ENCODE data around the gene METTL21A. TPM values are rescaled to one million over a fixed set of nuclear protein-coding genes. Genes with fewer than 3 reads are reported as not detected.
"Not testable (repeated sequence)": the region's sequence is repeated elsewhere in the genome, so short reads cannot be mapped to it uniquely, and the experiment has no call there.

The METTL21A gene
- total and polyA plus RNA-seq, 2 experiments from 2014 or later = 22.0 to 23.3 TPM

DNA sequence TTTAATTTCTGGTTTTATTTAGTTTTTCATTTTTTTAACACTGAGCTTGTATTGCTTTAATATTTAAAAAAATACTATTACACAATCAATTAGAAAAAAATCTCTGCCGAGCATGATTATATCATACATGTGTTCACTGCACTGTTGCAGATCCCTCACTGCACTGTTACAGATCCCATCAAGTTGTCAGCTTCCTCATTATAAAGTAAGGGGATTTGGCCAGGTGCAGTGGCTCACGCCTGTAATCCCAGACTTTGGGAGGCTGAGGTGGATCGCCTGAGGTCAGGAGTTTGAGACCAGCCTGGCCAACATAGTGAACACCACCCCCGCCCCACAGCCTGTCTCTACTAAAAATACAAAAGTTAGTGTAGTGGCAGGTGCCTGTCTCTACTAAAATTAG lies 33.0 kb upstream of the METTL21A start:
- no peaks in the 10 kb centered on the region for H4K20me1 ChIP-seq (ENCODE audit: insufficient read depth)
- H3K4me1 ChIP-seq (ENCODE audit: insufficient read depth) = no peaks in the 10 kb centered on the region
- no peaks in the 10 kb centered on the region for H3K36me3 ChIP-seq (ENCODE audit: low read depth)
- no peak overlapping the region for H3K27ac ChIP-seq
- H3K9me2 ChIP-seq (ENCODE audit: insufficient read depth) = no peaks in the 10 kb centered on the region
- no peaks in the 10 kb centered on the region for H3K79me2 ChIP-seq (ENCODE audit: insufficient read depth)
- H3K9ac ChIP-seq = no peak overlapping the region
- no peaks in the 10 kb centered on the region for H3F3A ChIP-seq (ENCODE audit: insufficient read depth)
- no peak overlapping the region for H3K4me2 ChIP-seq (ENCODE audit: unreplicated experiment)
- no peaks in the 10 kb centered on the region for H3K9me3 ChIP-seq (ENCODE audit: low read depth)
- no peak overlapping the region for H3K4me3 ChIP-seq
- H2AFZ ChIP-seq = no peak overlapping the region
- no peaks in the 10 kb centered on the region for H3K27me3 ChIP-seq (replicated peaks; ENCODE audit: insufficient read depth)
- TF ChIP-seq EZH2 (IDR thresholded peaks at IDR 0.05; ENCODE audit: insufficient read depth, poor library complexity, severe bottlenecking) (no peak), EZH2phosphoT487 (IDR thresholded peaks at IDR 0.05; ENCODE audit: insufficient read depth, low read depth) (no peak)
- in situ Hi-C loops (cut with MboI) = no loop called here
- WGBS, 2 experiments (ENCODE audit: low coverage in 1 of 2, low lambda C conversion rate in 2 of 2, missing lambda C conversion rate in 2 of 2) = 67 to 70% methylated on average over 4 of the region's 4 CpGs
- DNase-seq = no peak

DNA sequence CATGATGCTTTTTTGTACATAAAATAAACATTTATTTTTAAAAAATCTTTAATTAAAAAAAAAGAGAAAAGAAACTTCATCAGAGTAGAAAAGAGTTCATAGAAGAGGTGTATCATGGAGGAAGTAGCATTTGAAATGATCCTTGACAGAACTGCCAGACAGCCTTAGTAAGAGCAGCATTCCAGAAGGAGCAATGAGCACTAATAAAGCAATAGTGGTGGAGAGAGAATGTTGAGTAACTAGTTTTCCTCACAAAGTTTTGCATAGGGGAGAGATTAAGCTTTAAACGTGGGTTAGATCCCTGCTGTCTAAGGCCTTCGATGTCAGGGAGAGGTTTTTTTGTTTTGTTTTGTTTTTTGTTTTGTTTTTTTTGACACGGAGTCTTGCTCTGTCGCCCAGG lies 29.8 kb upstream of the METTL21A start:
- Histone ChIP-seq H3F3A (ENCODE audit: insufficient read depth) (no peaks in the 10 kb centered on the region), H2AFZ (no peak overlapping the region), H3K9ac (no peak overlapping the region), H3K9me3 (ENCODE audit: low read depth) (no peaks in the 10 kb centered on the region), H3K36me3 (ENCODE audit: low read depth) (no peaks in the 10 kb centered on the region), H3K4me2 (ENCODE audit: unreplicated experiment) (no peak overlapping the region), H3K79me2 (ENCODE audit: insufficient read depth) (no peaks in the 10 kb centered on the region), H3K27me3 (replicated peaks; ENCODE audit: insufficient read depth) (no peaks in the 10 kb centered on the region), H3K9me2 (ENCODE audit: insufficient read depth) (no peaks in the 10 kb centered on the region), H3K27ac (no peak overlapping the region), H3K4me1 (ENCODE audit: insufficient read depth) (no peaks in the 10 kb centered on the region), H3K4me3 (no peak overlapping the region), H4K20me1 (ENCODE audit: insufficient read depth) (no peaks in the 10 kb centered on the region)
- DNase-seq = peak; percentile 2
- in situ Hi-C loops (cut with MboI) = no loop called here
- 54 to 56% methylated on average over 4 of the region's 4 CpGs for WGBS, 2 experiments (ENCODE audit: low coverage in 1 of 2, low lambda C conversion rate in 2 of 2, missing lambda C conversion rate in 2 of 2)
- TF ChIP-seq EZH2 (IDR thresholded peaks at IDR 0.05; ENCODE audit: insufficient read depth, poor library complexity, severe bottlenecking) = no peak
- no peak for TF ChIP-seq EZH2phosphoT487 (IDR thresholded peaks at IDR 0.05; ENCODE audit: insufficient read depth, low read depth)

DNA sequence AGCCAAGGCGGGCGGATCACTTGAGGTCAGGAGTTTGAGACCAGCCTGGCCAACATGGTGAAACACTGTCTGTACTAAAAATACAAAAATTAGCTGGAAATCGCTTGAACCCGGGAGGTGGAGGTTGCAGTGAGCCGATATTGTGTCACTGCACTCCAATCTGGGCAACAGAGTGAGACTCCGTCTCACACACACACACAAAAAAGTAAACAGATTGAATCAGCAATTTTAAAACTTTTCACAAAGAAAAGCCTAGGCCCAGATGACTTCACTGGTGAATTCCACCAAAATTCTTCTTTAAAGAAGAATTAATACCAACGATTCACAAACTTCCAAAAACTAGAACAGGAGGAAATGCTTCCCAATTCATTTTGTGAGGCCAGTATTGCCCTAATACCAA lies 21.4 kb upstream of the METTL21A start:
- in situ Hi-C loops (cut with MboI); H3K27me3 ChIP-seq (replicated peaks; ENCODE audit: insufficient read depth); H3K9me3 ChIP-seq (ENCODE audit: low read depth); H4K20me1 ChIP-seq (ENCODE audit: insufficient read depth); H3K9ac ChIP-seq; H3K4me2 ChIP-seq (ENCODE audit: unreplicated experiment); H3K9me2 ChIP-seq (ENCODE audit: insufficient read depth); H3K27ac ChIP-seq; H3K4me1 ChIP-seq (ENCODE audit: insufficient read depth); H3K79me2 ChIP-seq (ENCODE audit: insufficient read depth); H3F3A ChIP-seq (ENCODE audit: insufficient read depth); H2AFZ ChIP-seq; H3K4me3 ChIP-seq; DNase-seq; H3K36me3 ChIP-seq (ENCODE audit: low read depth): not testable (repeated sequence)
- 71 to 79% methylated on average over 7 of the region's 7 CpGs for WGBS, 2 experiments (ENCODE audit: low coverage in 1 of 2, low lambda C conversion rate in 2 of 2, missing lambda C conversion rate in 2 of 2)

DNA sequence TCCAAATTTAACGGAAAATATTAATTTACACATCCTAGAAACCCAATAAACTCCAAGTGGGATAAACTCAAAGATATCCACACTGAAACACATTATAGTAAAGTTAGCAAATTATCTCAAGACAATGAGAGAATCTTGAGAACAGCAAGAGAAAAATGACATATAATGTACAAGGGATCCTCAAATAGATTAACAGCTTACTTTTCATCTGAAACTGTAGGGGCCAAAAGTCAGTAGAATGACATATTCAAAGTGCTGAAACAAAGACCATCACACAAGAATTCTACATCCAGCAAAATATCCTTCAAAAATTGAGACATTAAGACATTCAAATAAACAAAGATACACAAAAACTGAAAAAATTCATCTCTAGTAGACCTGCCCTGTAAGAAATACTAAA lies 18.7 kb upstream of the METTL21A start:
- Histone ChIP-seq H3K27me3 (replicated peaks; ENCODE audit: insufficient read depth) (no peaks in the 10 kb centered on the region; the same call in 1 of the 2 replicates), H3K9me2 (ENCODE audit: insufficient read depth) (no peaks in the 10 kb centered on the region), H3K9ac (no peak overlapping the region), H3K36me3 (ENCODE audit: low read depth) (no peaks in the 10 kb centered on the region), H3K27ac (no peak overlapping the region), H4K20me1 (ENCODE audit: insufficient read depth) (no peaks in the 10 kb centered on the region), H3K9me3 (ENCODE audit: low read depth) (no peaks in the 10 kb centered on the region), H2AFZ (no peak overlapping the region), H3K79me2 (ENCODE audit: insufficient read depth) (no peaks in the 10 kb centered on the region), H3F3A (ENCODE audit: insufficient read depth) (no peaks in the 10 kb centered on the region), H3K4me1 (ENCODE audit: insufficient read depth) (no peaks in the 10 kb centered on the region), H3K4me3 (no peak overlapping the region), H3K4me2 (ENCODE audit: unreplicated experiment) (no peak overlapping the region)
- TF ChIP-seq EZH2phosphoT487 (IDR thresholded peaks at IDR 0.05; ENCODE audit: insufficient read depth, low read depth) (no peak), EZH2 (IDR thresholded peaks at IDR 0.05; ENCODE audit: insufficient read depth, poor library complexity, severe bottlenecking) (no peak)
- DNase-seq = no peak
- WGBS, 2 experiments (ENCODE audit: low coverage in 1 of 2, low lambda C conversion rate in 2 of 2, missing lambda C conversion rate in 2 of 2) = 73 to 96% methylated on average over 1 of the region's 1 CpG
- in situ Hi-C loops (cut with MboI) = no loop called here

DNA sequence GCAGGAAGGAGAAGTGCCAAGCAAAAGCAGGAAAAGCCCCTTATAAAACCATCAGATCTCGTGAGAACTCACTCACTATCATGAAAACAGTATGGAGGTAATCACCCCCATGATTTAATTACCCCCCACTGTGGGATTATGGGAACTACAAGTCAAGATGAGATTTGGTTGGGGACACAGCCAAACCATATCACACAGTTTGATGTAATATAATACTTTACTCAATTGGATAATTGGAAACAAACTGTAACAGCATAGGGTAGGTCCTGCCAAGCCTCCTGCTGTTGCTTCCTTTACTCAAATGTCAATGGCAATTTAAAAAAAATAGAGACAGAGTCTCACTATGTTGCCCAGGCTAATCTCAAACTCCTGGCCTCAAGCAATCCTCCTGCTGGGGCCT lies 15.5 kb upstream of the METTL21A start:
- Histone ChIP-seq H3K36me3 (ENCODE audit: low read depth) (no peaks in the 10 kb centered on the region), H2AFZ (no peak overlapping the region), H3K9me2 (ENCODE audit: insufficient read depth) (no peaks in the 10 kb centered on the region), H3K9ac (no peak overlapping the region), H3K4me3 (no peak overlapping the region), H3K79me2 (ENCODE audit: insufficient read depth) (no peaks in the 10 kb centered on the region), H3K4me1 (ENCODE audit: insufficient read depth) (no peaks in the 10 kb centered on the region), H3K27ac (no peak overlapping the region), H3F3A (ENCODE audit: insufficient read depth) (no peaks in the 10 kb centered on the region), H3K27me3 (replicated peaks; ENCODE audit: insufficient read depth) (no peaks in the 10 kb centered on the region; the same call in 1 of the 2 replicates), H3K9me3 (ENCODE audit: low read depth) (no peaks in the 10 kb centered on the region), H4K20me1 (ENCODE audit: insufficient read depth) (no peaks in the 10 kb centered on the region), H3K4me2 (ENCODE audit: unreplicated experiment) (no peak overlapping the region)
- WGBS, 2 experiments (ENCODE audit: low coverage in 1 of 2, low lambda C conversion rate in 2 of 2, missing lambda C conversion rate in 2 of 2) = 29 to 54% methylated on average over 1 of the region's 1 CpG
- in situ Hi-C loops (cut with MboI) = no loop called here
- TF ChIP-seq EZH2phosphoT487 (IDR thresholded peaks at IDR 0.05; ENCODE audit: insufficient read depth, low read depth) = no peak
- no peak for DNase-seq
